SW480 (cell line): ENCODE results near the gene DMBT1.

Experiments used
- DNase-seq: peaks from one replicate; pipeline ENCODE4 v3.0.0-alpha.2; 2016; ENCODE audit warnings: low spot score

Gene DMBT1

DNA sequence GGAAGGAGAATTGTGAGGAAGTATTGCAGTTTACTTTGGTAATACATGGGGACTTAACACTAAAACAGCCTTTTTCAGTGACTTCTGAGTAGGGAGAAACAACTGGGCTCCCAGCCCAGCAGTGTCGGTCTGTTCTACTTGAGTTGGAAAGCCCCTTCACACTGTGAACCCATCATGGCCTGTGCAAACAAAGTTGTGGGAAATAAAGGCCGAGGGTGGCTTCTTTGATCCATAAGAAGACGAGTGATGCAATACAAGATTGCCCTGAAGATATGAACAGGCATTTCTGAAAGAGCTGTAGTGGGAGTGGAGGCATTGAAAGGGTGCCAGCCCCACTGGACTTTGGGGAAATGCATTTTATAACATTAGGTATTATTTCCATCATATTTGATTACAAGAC is 110.8 kb downstream of the DMBT1 start:
- no peak for DNase-seq

DNA sequence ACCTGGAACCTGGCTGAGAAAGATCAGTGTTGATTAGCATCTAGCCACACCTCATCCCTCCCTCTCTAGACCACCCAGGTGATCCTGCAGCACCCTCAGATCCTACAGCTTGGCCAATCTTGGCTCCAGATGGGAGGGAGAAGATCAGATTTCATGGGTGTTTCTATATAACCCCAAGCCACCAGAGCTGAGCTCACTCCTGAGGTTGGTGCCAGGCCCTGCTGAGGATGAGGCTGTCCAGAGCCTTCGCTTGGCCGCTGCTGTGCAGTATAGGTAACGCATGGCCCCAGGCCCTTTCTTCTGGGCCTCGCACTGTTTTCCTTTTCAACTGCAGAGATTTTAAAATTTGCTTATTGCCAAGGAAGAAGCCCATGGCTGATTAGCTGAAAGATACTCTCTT is 112.1 kb downstream of the DMBT1 start:
- DNase-seq, result no peak

DNA sequence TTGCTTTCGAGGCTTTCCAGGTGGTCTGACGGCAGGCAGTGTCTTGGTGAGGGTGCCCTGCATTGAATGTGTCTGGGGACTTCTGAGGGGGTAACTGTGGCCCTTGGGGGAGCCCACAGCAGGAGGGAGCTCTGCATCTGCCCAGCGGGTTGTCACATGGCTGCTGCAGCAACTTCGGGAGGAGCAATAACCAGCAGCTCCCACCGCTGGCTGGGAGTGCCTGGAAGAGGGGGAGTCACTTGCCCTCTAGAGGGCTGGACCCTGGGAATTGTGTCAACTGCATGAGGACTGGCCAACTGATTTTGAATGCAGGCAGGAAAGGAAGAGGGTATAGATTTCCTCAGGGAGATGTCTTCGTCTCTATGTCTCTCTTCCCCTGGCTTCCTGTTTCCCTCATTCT is 112.7 kb downstream of the DMBT1 start:
- DNase-seq, result no peak

DNA sequence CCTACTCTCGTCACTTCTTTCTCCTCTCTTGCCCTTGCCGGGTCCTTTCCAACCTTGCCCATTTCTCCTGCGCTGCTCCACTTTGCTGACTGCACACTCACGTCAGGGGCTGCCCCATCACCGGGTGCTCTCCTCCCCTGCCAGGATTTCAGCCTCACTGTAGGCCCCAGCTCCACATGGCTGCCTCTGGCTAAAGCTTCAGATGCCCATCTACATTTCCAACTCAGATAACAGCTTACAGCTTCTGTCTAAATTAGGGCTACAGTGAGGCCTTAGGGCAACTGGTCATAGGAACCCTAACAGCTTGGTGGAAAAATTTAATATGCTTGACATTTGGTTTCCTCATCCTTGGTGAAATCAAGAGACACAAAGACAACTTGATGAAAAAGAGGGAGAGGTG is 113.2 kb downstream of the DMBT1 start:
- no peak for DNase-seq

DNA sequence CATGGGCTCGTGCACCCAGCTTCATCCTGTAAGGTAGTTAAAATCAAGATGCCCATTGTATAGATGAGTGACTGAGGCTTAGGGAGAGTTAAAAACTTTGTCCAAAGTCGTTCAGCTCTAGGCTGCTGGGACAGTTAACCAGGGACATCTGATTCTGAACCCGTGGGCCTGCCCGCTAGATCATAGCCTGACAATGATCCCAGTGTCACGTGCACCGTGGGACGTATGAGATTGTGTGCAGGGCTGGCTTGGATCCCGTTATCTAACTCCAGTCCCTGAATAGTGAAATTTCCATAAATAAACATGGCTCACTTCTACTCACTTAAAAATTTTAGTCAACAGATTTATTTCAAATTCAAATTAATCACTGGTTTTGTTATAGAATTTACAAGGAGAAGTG is 114.2 kb downstream of the DMBT1 start:
- no peak for DNase-seq

DNA sequence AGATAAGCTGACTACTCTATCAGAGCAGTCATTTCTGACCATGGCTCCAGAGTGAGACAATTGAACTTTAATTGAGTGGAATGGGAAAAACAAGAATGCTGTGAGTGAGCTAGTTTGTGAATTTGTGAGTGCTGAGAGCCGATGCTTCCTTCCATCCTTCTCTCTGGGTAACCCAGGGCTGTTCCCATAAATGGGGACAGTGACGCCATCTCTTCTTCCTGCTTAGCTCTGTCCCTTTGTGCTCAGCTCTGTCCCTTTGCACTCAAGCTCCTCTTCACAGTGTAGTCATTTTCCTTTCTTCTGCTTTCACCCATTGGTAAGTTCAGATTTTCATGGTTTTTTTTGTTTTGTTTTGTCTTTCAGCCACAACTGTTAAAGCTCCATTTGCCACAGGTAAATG is 114.7 kb downstream of the DMBT1 start:
- no peak for DNase-seq

DNA sequence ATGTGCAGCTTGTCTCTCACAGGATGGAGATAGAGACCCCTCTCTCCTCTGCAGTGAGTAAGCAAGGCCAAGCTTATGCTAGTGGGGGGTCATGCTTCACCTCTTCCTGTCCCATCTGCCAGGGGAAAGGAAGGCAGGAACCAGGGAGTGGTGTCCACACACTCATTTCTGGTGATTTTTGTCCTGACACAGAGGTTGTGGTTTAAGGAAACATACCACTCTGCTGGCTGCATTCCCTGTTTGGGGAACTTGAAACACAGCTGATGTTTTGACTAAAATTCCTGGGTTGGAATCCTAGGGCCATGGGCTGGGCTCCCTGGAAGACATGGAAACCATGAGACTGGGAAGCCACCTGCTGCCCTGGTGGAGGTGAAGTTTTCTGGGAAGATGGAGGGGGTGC is 117.7 kb downstream of the DMBT1 start:
- DNase-seq, result no peak

DNA sequence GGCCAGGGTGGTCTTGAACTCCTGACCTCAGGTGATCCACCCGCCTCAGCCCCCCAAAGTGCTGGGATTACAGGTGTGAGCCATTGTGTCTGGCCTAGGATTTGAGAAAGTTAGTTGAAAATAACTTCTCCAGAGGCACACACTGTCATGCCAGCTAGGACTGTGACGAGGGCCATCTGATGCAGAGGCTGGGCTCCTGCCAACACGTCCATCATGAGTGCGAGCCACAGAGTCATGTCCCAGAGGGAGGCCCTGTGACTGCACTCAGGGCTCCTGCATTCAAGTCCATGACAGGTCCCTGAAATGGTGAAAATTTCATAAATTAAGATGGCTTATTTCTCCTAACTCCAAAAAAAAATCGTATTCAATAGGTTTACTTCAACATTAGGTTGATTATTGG is 122.0 kb downstream of the DMBT1 start:
- no peak for DNase-seq

DNA sequence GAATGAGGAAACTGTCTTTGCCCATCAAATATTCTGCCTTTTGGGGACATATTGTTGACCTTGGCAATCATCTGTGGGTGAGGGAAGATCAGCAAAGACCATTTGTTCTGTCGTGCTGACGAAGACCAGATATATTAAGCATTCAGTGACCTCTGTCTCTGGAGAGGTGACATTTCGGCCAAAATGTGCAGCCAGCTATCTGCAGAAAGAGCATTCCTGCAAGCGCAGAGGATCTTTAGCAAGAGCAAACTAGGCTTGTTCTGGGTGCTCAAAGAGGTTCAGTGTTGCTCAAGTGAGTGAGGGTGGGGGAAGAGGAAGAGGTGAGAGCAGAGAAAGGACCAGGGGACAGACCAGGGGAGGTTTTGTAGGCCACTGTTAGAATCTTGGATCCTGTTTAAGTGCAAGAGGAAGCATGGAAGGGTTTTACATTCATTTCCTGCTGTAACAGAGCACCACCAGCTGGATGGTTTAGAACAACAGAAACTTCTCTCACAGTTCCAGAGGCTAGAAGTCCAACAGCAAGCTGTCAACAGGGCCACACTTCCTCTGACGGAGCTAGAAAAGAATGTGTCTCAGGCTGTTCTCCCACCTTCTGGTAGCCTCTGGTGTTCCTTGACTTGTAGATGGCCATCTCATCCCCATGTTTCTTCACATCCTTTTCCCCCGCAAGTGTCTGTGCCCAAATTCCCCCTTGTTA is 127.9 kb downstream of the DMBT1 start:
- no peak for DNase-seq

DNA sequence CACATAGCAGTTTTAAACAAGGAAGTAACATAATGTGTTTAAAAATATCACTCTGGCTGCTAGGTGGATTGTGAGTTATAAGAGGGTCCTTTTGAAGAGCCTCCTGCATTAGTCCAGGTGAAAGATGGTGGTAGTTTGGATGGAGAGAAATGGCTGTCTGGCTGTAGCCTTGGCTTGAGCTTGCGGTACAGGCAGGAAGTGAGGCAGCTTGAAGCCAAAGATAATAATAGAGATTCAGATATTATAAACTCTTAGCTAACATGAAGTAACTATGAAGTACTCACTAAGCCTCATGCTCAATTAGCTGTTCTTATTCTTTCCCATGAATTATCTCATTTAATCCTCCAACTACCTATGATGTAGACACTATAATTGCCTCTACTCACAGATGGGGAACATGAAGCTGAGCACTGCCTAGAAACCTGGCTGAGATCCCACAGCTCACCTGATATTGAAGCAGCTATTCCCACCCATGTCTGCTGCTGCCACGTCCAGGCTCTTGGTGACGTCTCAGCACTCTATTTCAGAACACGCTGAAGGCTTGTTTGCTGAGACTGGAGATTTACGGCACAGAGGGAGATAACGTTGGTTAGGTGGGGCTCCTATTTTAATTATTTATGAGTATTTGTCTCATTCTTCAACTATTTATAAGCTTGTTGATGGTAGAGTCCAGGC is 128.7 kb downstream of the DMBT1 start:
- DNase-seq, result no peak

DNA sequence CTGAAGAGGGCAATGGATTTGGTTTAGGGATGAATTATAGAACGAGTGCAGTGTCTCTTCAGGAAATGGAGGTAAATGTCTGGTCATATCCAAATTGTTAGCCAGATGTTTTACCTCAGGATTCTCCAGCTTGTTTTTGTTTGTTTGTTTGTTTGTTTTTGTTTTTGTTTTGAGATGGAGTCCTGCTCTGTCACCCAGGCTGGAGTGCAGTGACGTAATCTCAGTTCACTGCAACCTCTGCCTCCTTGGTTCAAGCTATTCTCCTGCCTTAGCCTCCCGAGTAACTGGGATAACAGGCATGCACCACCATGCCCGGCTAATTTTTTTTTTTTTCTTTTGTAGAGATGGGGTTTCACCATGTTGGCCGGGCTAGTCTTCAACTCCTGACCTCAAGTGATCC is 132.2 kb downstream of the DMBT1 start:
- no peak for DNase-seq
